K562 (cell line): ENCODE results near the gene BLOC1S4. TPM values are rescaled to one million over a fixed set of nuclear protein-coding genes. Genes with fewer than 3 reads are reported as not detected.

ENCODE experiments used
- DNMT1 ChIP-seq: fragments of 450-650 bp; IDR thresholded peaks from 2 replicates; pipeline ENCODE4 v1.6.1; 2016; ENCODE audit warnings: antibody characterized with exemption, mild to moderate bottlenecking
- ETS1 ChIP-seq: conservative IDR thresholded peaks from 2 replicates; pipeline ENCODE4 v1.6.1; 2011; ENCODE audit warnings: low read depth, mild to moderate bottlenecking, low read length; ENCODE audit not compliant: control insufficient read depth
- FOXA1 ChIP-seq: fragments of 450-650 bp; IDR thresholded peaks from 2 replicates; pipeline ENCODE4 v1.6.1; 2016; ENCODE audit warnings: mild to moderate bottlenecking, borderline replicate concordance
- FUS ChIP-seq: fragments of 200-400 bp; formaldehyde crosslinking; optimal IDR thresholded peaks from 2 replicates; pipeline ENCODE3; 2017; ENCODE audit warnings: low read depth, low read length
- IRF1 ChIP-seq: sonication (generic); formaldehyde crosslinking; IDR thresholded peaks from 2 replicates; pipeline ENCODE4 v1.8.0; 2022; ENCODE audit warnings: missing genetic modification reagents, mild to moderate bottlenecking, borderline replicate concordance
- IRF9 ChIP-seq: fragments of 450-650 bp; IDR thresholded peaks from 2 replicates; pipeline ENCODE4 v1.6.1; 2016; ENCODE audit warnings: missing biosample characterization, missing genetic modification characterization
- MAZ ChIP-seq, 2 experiments: fragments of 450-650 bp in 1 of 2; sonication (generic) in 1 of 2; formaldehyde crosslinking; IDR thresholded peaks in 1 of 2; conservative IDR thresholded peaks in 1 of 2; 2 replicates each; pipeline versions ENCODE4 v1.4.0 to v1.5.0; 2020; ENCODE audit warnings: mild to moderate bottlenecking in 1 of 2, missing genetic modification reagents in 1 of 2
- MBD2 ChIP-seq: sonication (generic); IDR thresholded peaks from 2 replicates; pipeline ENCODE4 v1.6.1; 2016; ENCODE audit warnings: low read depth, borderline replicate concordance
- NKRF ChIP-seq: fragments of 450-650 bp; IDR thresholded peaks from 2 replicates; pipeline ENCODE4 v1.6.1; 2016; ENCODE audit warnings: borderline replicate concordance
- POLR2H ChIP-seq: IDR thresholded peaks from 2 replicates; pipeline ENCODE4 v1.6.1; 2016; ENCODE audit warnings: missing genetic modification characterization, low read depth, mild to moderate bottlenecking, control low read depth, missing compliant biosample characterization, moderate library complexity
- PTRF ChIP-seq: fragments of 450-650 bp; IDR thresholded peaks from 2 replicates; pipeline ENCODE4 v1.6.1; 2016; ENCODE audit warnings: mild to moderate bottlenecking, missing genetic modification characterization, missing compliant biosample characterization
- RBM25 ChIP-seq: fragments of 200-400 bp; formaldehyde crosslinking; IDR thresholded peaks from 2 replicates; pipeline ENCODE4 v1.6.1; 2018; ENCODE audit warnings: low read length, low read depth, moderate library complexity; ENCODE audit not compliant: severe bottlenecking
- SIN3A ChIP-seq, 2 experiments: fragments of 150-350 bp in 1 of 2; IDR thresholded peaks; 2 replicates each; pipeline ENCODE4 v1.6.1; 2011 to 2016; ENCODE audit warnings: borderline replicate concordance in 2 of 2, low read depth in 2 of 2, low read length in 2 of 2, mild to moderate bottlenecking in 2 of 2, moderate library complexity in 2 of 2; ENCODE audit not compliant: control insufficient read depth in 1 of 2
- SMAD4 ChIP-seq: fragments of 250-450 bp; sonication (Bioruptor Pico); conservative IDR thresholded peaks from 2 replicates; pipeline ENCODE4 v1.8.0; 2021; ENCODE audit warnings: inconsistent platforms, mild to moderate bottlenecking, moderate library complexity
- SMARCB1 ChIP-seq: IDR thresholded peaks from 2 replicates; pipeline ENCODE4 v1.6.1; 2011; ENCODE audit warnings: improper control_type of control experiment, low read depth; ENCODE audit not compliant: insufficient read length
- SNIP1 ChIP-seq: fragments of 450-650 bp; IDR thresholded peaks from 2 replicates; pipeline ENCODE4 v1.7.1; 2017; ENCODE audit warnings: low read depth, mild to moderate bottlenecking
- STAT5A ChIP-seq: IDR thresholded peaks from 2 replicates; pipeline ENCODE4 v1.6.1; 2012; ENCODE audit warnings: low read length, inconsistent platforms, borderline replicate concordance
- ZNF561 ChIP-seq: fragments of 450-650 bp; formaldehyde crosslinking; conservative IDR thresholded peaks from 2 replicates; pipeline ENCODE4 v1.4.0; 2020; ENCODE audit warnings: mild to moderate bottlenecking, moderate library complexity
- ZNF639 ChIP-seq, 2 experiments: fragments of 200-800 bp in 1 of 2; sonication (Bioruptor generic) in 1 of 2; sonication (generic) in 1 of 2; formaldehyde crosslinking in 1 of 2; IDR thresholded peaks in 1 of 2; conservative IDR thresholded peaks in 1 of 2; 2 replicates each; pipeline versions ENCODE4 v1.5.0 to v1.6.1; 2016 to 2020; ENCODE audit warnings: missing compliant biosample characterization in 1 of 2, missing genetic modification characterization in 1 of 2, missing genetic modification reagents in 1 of 2
- ZNF707 ChIP-seq: fragments of 250-450 bp; sonication (Bioruptor Pico); conservative IDR thresholded peaks from 2 replicates; pipeline ENCODE4 v1.8.0; 2022; ENCODE audit warnings: inconsistent platforms, mild to moderate bottlenecking, moderate library complexity
- polyA plus RNA-seq, 8 experiments: library from polyadenylated mRNA; depleted of rRNA in 4 of 8; stranded (reverse) in 5 of 8; unstranded in 3 of 8; fragments of >200 nt; fragmentation: Nextera tagmentation in 2 of 8; fragmentation: Illumina TruSeq in 1 of 8; extraction: Ambion mirVana in 2 of 8; extraction: Trizol in 1 of 8; gene quantifications; 2 replicates each; pipeline versions ENCODE4 v1.2.1 to v1.2.3, GENCODE V29; 2011 to 2014; ENCODE audit warnings: inconsistent platforms in 1 of 8, missing spikeins in 1 of 8
- total RNA-seq, 7 experiments: library from RNA; depleted of rRNA in 6 of 7; stranded (reverse); fragments of >200 nt in 6 of 7; fragmentation: Illumina TruSeq in 2 of 7; extraction: Trizol in 2 of 7; gene quantifications; 2 replicates each; pipeline versions ENCODE4 v1.2.1 to v1.2.3, GENCODE V29; 2011 to 2021; ENCODE audit warnings: low replicate concordance in 1 of 7

BLOC1S4 gene
- total and polyA plus RNA-seq, 9 of the 15 experiments (the other 6 are each of a cell fraction or from before 2014, with no cell fraction given): 3.1 to 31.6 (median 11.2) TPM

- TF ChIP-seq MBD2: no peak
- no peak for TF ChIP-seq DNMT1
- no peak for TF ChIP-seq SMARCB1
- TF ChIP-seq POLR2H (tag): no peak
- no peak for TF ChIP-seq ZNF707 (CRISPR knock-in tag)
- no peak for TF ChIP-seq ZNF561 (CRISPR knock-in tag)
- no peak for TF ChIP-seq FOXA1
- 0 out of 2 replicates have a peak, but pooled peaks have one; percentile 5 for TF ChIP-seq ETS1
- TF ChIP-seq IRF9 (tag): no peak
- TF ChIP-seq PTRF (tag): no peak
- TF ChIP-seq SIN3A (IDR thresholded peaks at IDR 0.05; ENCODE audit: borderline replicate concordance in 2 of 2, control insufficient read depth in 1 of 2, low read depth in 2 of 2, low read length in 2 of 2): peak in 1 of 2 experiments; percentile 31; a peak in 2 of 4 replicates
- no peak for TF ChIP-seq MAZ (CRISPR knock-in tag; conservative IDR thresholded peaks at IDR 0.05 in 1 of 2, IDR thresholded peaks at IDR 0.05 in 1 of 2)
- TF ChIP-seq SMAD4 (CRISPR knock-in tag): 0 out of 2 replicates have a peak, but pooled peaks have one; percentile 9
- TF ChIP-seq FUS: peak; percentile 28
- TF ChIP-seq RBM25: no peak
- 0 out of 4 replicates have a peak, but pooled peaks of 1 of the 2 experiments have one; percentile 37 for TF ChIP-seq ZNF639 (CRISPR knock-in tag; conservative IDR thresholded peaks at IDR 0.05 in 1 of 2, IDR thresholded peaks at IDR 0.05 in 1 of 2)
- peak; percentile 53; the same call in 1 of the 2 replicates for TF ChIP-seq NKRF
- TF ChIP-seq SNIP1: no peak
- no peak for TF ChIP-seq IRF1 (CRISPR knock-in tag)
- TF ChIP-seq STAT5A: no peak
Observed at GRCh38 chr4:6674500-6675149, 41.3 kb upstream of the BLOC1S4 start (continued).
